Activated CD8-positive, alpha-beta memory T cell treated with anti-CD3 and anti-CD28 coated beads for 36 hours (primary cell): ENCODE results near the gene CABP4. TPM values are rescaled to one million over a fixed set of nuclear protein-coding genes. Genes with fewer than 3 reads are reported as not detected.

Experiments used
- CTCF ChIA-PET: fragments of 350-600 bp; sonication (Branson Sonifier 250); formaldehyde crosslinking; loops from one replicate; lab custom pipeline; 2021; ENCODE audit warnings: antibody characterized with exemption; lab: Charles Lee
- POLR2A ChIA-PET: fragments of 350-600 bp; sonication (Branson Sonifier 250); formaldehyde crosslinking; loops from one replicate; lab custom pipeline; 2021; ENCODE audit warnings: antibody characterized with exemption; lab: Charles Lee
- total RNA-seq, 2 experiments: library from RNA; stranded (reverse); gene quantifications; one replicate each; pipeline ENCODE4 v1.2.3, GENCODE V29; 2021

CABP4 gene
- total RNA-seq, 2 experiments from 2014 or later, result 0.23 TPM; not detected in 1

- ChIA-PET CTCF (interaction anchor here (1.7 kb wide), 1 partner anchor 39 kb away, joined by 5 read pairs; no protein-coding TSS in a partner anchor), POLR2A (interaction anchor here (1.3 to 2.0 kb wide), 2 partner anchors 14 to 103 kb away, joined by 3 to 6 read pairs; partner anchors contain the start of gene PPP1CA)
Observed at GRCh38 chr11:67504005-67504949, 49.1 kb downstream of the CABP4 start.

- POLR2A ChIA-PET, result interaction anchor here (1.1 to 2.0 kb wide), 3 partner anchors 14 to 104 kb away, joined by 3 to 6 read pairs (median 3); partner anchors contain the start of gene PPP1CA
- CTCF ChIA-PET, result interaction anchor here (0.7 to 1.7 kb wide), 7 partner anchors 16 to 104 kb away, joined by 3 to 10 read pairs (median 4); partner anchors contain the start of genes PPP1CA and PTPRCAP
Observed at GRCh38 chr11:67504950-67505581, 49.9 kb downstream of the CABP4 start, which contains the start of gene PITPNM1. Gene PITPNM1 (minus strand): TSS chr11:67505363. CDS start chr11:67504180, 1,183 bp downstream.

- ChIA-PET POLR2A (interaction anchor here (1.0 to 2.0 kb wide), 4 partner anchors 15 to 104 kb away, joined by 3 to 6 read pairs (median 3); partner anchors contain the start of gene PPP1CA), CTCF (interaction anchor here (0.7 to 1.7 kb wide), 8 partner anchors 17 to 105 kb away, joined by 3 to 10 read pairs (median 4); partner anchors contain the start of genes PPP1CA and PTPRCAP)
Observed at GRCh38 chr11:67505605-67506396, 50.6 kb downstream of the CABP4 start.

- ChIA-PET POLR2A (interaction anchor here (0.5 to 2.0 kb wide), 3 partner anchors 16 to 99 kb away, joined by 3 to 6 read pairs (median 6); no protein-coding TSS in a partner anchor), CTCF (interaction anchor here (0.7 to 1.6 kb wide), 4 partner anchors 17 to 72 kb away, joined by 3 to 5 read pairs (median 4); partner anchors contain the start of gene PTPRCAP)
Observed at GRCh38 chr11:67506426-67507051, 51.4 kb downstream of the CABP4 start.

GRCh38 chr11:67507242-67507863 is 52.2 kb downstream of the CABP4 start:
- POLR2A ChIA-PET, result interaction anchor here (0.6 to 0.9 kb wide), 2 partner anchors 70 to 105 kb away, joined by 3 read pairs; partner anchors contain the start of gene PTPRCAP
- CTCF ChIA-PET, result interaction anchor here (1.0 to 1.2 kb wide), 2 partner anchors 25 to 103 kb away, joined by 3 to 4 read pairs; partner anchors contain the start of genes AIP and TBC1D10C

GRCh38 chr11:67507864-67508485 is 52.8 kb downstream of the CABP4 start, which contains the start of gene CDK2AP2:
Gene CDK2AP2 (minus strand): TSS chr11:67508162. CDS start chr11:67508082, 80 bp downstream.
- CTCF ChIA-PET, result interaction anchor here (1.0 to 1.2 kb wide), 2 partner anchors 25 to 104 kb away, joined by 3 to 4 read pairs; partner anchors contain the start of genes AIP and TBC1D10C
- POLR2A ChIA-PET, result interaction anchor here (0.6 to 0.9 kb wide), 2 partner anchors 71 to 105 kb away, joined by 3 read pairs; partner anchors contain the start of gene PTPRCAP

GRCh38 chr11:67508486-67509121 is 53.5 kb downstream of the CABP4 start:
- ChIA-PET POLR2A (no interaction called here), CTCF (interaction anchor here (1.0 kb wide), 1 partner anchor 26 kb away, joined by 4 read pairs; the partner anchor contains the start of gene AIP)

- CTCF ChIA-PET, result no interaction called here
- POLR2A ChIA-PET, result no interaction called here
Observed at GRCh38 chr11:67510023-67510345, 54.8 kb downstream of the CABP4 start.

Other genes starting within 250 kb of the CABP4 start
- gene GRK2, start 188.9 kb upstream of the CABP4 start, total RNA-seq, result 100 to 1,000 TPM; 223 to 234 TPM
- 10 to 100 TPM; 76.2 to 77.4 TPM for gene ANKRD13D, start 166.1 kb upstream of the CABP4 start, total RNA-seq
- gene SSH3, start 151.8 kb upstream of the CABP4 start, total RNA-seq, result 1 to 10 TPM; 6.1 to 7.6 TPM
- 10 to 100 TPM; 31.3 to 31.7 TPM for gene POLD4, start 101.8 kb upstream of the CABP4 start, total RNA-seq
- gene CLCF1, start 81.8 kb upstream of the CABP4 start, total RNA-seq, result 1 to 10 TPM; 2.9 to 3.5 TPM
- 10 to 100 TPM; 35.2 to 37.4 TPM for gene RAD9A, start 63.4 kb upstream of the CABP4 start, total RNA-seq
- 100 to 1,000 TPM; 308 to 323 TPM for gene PPP1CA, start 53.5 kb upstream of the CABP4 start, total RNA-seq
- gene TBC1D10C, start 51.3 kb upstream of the CABP4 start, total RNA-seq, result 100 to 1,000 TPM in 1 of 2 experiments, 10 to 100 TPM in 1; 98.1 to 103 TPM
- 1 to 10 TPM; 1.9 to 2.0 TPM for gene CARNS1, start 39.7 kb upstream of the CABP4 start, total RNA-seq
- gene RPS6KB2, start 26.9 kb upstream of the CABP4 start, total RNA-seq, result 10 to 100 TPM; 82.8 to 85.6 TPM
- gene PTPRCAP, start 17.7 kb upstream of the CABP4 start, total RNA-seq, result 100 to 1,000 TPM; 147 to 151 TPM
- gene CORO1B, start 11.9 kb upstream of the CABP4 start, total RNA-seq, result 100 to 1,000 TPM; 140 to 148 TPM
- not detected for gene GPR152, start 2.6 kb upstream of the CABP4 start, total RNA-seq
- gene TMEM134, start 13.9 kb downstream of the CABP4 start, total RNA-seq, result 10 to 100 TPM; 46.4 to 47.7 TPM
- 100 to 1,000 TPM; 154 to 159 TPM for gene AIP, start 27.7 kb downstream of the CABP4 start, total RNA-seq
- gene PITPNM1, start 50.0 kb downstream of the CABP4 start, total RNA-seq, result 100 to 1,000 TPM; 102 to 104 TPM
- 10 to 100 TPM; 61.1 to 64.8 TPM for gene CDK2AP2, start 52.8 kb downstream of the CABP4 start, total RNA-seq
- not detected for gene CABP2, start 68.1 kb downstream of the CABP4 start, total RNA-seq
- gene GSTP1, start 128.5 kb downstream of the CABP4 start, total RNA-seq, result 100 to 1,000 TPM; 471 to 491 TPM
- gene NDUFV1, start 151.6 kb downstream of the CABP4 start, total RNA-seq, result 100 to 1,000 TPM; 315 to 317 TPM
- 10 to 100 TPM; 28.3 to 28.9 TPM for gene NUDT8, start 174.6 kb downstream of the CABP4 start, total RNA-seq
- not detected for gene TBX10, start 184.4 kb downstream of the CABP4 start, total RNA-seq
- gene ACY3, start 195.4 kb downstream of the CABP4 start, total RNA-seq, result under 1 TPM; 0.21 to 0.50 TPM
- not detected for gene ALDH3B2, start 219.3 kb downstream of the CABP4 start, total RNA-seq